CD4-positive, alpha-beta T cell treated with Interleukin-10 for 1 hour (primary cell): ENCODE data around the gene ZBTB7C.

Experiments
- DNase-seq: peaks from one replicate; pipeline ENCODE4 v3.0.0-alpha.2; 2020

The ZBTB7C gene

DNA sequence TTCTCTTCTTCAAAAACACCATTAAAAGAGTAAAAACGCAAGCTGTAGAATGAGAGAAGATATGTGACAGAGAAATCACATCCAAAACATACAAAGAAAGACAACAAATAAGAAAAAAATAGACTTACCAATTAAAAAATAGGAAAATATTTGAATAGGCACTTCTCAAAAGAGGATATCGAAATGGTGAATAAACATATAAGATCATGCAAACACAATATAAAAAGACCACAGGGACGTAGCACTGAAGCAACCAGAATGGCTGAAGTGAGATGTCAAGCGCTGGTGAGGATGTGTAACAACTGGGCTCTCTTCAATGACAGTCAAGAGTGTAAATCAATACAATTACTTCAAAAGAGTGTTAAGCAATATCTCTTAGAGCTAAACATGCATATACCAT, 202.3 kb downstream of the ZBTB7C start:
- no peak for DNase-seq

GRCh38 chr18:48203961-48204666, 205.1 kb downstream of the ZBTB7C start:
- DNase-seq, result no peak

DNA sequence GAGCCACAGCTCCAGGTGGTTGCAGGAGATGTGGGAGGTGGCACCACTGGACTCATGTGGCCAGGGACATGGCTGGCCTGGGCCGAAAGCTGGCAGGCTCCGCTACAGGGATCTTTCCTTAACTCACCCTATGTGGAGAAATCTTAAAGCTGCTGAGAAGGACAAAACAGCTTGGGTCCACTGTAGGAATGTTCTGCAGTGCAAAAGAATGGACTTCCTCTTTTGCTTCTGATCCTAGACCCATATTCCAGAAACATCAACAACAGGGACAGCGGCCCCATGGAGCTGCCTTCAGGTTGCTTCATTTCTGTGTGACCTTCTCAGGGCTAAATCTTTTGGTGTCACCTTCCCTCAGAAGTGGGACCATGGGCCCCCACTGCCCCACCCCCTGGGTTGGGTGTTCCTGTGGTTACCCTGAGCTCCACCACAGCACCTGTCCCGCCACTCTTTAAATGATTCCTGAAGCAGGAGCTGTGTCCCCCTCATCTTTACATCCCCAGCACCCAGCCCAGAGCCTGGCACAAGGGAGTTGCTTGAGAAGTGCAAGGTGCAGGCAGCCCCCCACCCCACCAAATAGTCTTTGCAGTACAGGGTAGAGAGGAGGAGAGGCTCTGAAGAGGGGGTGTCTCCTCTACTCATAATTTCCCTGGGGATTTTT, 205.8 kb downstream of the ZBTB7C start:
- DNase-seq, result no peak

DNA sequence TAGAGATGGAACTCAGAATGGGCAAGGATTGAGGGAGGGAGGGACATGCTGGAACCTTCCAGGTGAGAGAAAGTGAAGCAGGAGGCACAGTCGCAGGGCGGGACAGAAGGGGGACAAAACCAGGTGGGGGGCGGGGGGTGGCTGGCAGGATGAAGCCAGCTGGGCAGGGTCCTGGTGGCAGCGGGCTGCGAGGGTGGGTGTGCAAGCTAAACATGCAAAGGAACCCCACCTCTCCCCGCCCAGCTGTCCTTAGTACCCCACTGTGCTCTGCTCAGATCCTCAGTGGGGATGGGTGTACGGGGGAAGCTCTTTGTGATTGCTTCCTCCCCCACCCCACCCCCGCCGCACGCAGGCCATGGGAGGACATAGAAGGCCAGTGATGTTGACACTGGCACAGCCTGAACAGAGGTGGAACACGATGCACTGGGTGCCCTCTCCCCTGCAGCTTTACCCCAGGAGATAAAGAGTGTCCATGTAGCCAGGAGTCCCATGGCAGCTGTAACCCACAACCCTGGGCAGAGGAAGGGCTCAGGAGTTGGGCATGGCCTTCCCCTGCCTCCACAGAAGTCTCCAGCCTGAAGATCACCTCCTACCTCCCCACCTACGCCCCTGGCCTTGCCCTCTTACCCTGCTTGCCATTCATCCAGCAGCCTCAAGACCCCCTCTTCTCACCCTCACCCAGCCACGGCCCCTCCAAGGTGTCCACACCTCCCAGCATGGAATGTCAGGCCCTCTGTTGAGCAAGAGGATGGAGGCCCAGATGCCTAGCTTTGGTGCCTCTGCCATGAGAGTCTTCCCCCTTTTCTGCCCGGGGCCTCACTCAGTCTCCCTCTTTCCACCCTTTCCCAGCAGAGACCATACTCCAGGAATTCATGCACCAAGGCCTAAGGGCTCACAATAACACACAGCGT, 206.6 kb downstream of the ZBTB7C start:
- no peak for DNase-seq

GRCh38 chr18:48202006-48202348, 207.2 kb downstream of the ZBTB7C start:
- no peak for DNase-seq

DNA sequence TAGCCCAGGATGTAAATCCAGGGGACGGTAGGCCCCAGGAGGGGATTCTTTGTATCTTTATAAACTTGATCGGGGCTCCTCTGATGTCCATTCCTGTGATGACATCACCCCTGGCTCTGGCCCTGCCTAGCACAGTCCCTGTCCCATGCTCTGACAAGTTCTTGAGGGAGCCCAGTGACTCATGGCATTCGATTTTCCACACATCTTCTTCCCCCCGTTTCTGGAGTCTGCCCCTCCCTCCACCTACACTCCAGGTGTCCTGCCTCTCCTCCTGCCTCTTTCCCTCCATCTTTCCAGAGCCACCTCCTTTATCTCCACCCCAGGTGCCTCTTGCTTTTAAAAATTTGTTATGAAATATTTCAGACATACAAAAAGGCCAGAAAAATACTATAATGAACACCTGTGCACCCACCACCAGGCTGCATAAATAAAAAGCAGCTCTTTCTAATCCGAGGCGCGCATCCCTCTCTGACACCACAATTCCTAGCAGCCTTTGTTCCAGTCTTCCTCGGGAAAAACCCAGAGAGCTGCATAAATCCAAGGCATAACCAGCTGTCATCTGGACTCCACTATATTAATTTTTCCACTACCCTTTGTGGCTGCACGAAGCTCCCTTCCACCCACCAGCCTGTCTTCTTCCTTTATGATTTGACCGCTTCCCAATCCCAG, 207.7 kb downstream of the ZBTB7C start:
- no peak for DNase-seq

- no peak for DNase-seq
Observed at GRCh38 chr18:48200631-48201336, 208.4 kb downstream of the ZBTB7C start.

DNA sequence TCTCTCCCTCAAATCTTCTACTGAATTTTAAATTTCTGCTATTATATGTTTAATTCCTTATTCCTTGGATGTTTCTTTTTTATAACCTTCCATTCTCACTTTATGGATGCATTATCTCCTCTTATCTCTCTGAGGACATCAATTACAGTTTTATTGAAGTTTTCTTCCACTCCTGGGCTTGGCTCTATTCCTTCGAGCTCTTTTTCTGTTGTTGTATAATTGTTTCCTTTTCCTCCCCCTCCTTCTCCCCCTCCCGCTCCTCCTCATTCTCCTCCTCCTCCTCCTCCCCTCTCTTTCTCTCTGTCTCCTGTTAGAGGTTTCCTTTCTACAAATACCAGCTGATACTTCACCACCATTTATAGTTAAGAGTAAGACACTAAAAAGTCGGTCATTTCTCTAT, 209.8 kb downstream of the ZBTB7C start:
- DNase-seq, result no peak

GRCh38 chr18:48197819-48198218, 211.4 kb downstream of the ZBTB7C start:
- DNase-seq, result no peak

GRCh38 chr18:48195787-48196186, 213.4 kb downstream of the ZBTB7C start:
- DNase-seq, result no peak

DNA sequence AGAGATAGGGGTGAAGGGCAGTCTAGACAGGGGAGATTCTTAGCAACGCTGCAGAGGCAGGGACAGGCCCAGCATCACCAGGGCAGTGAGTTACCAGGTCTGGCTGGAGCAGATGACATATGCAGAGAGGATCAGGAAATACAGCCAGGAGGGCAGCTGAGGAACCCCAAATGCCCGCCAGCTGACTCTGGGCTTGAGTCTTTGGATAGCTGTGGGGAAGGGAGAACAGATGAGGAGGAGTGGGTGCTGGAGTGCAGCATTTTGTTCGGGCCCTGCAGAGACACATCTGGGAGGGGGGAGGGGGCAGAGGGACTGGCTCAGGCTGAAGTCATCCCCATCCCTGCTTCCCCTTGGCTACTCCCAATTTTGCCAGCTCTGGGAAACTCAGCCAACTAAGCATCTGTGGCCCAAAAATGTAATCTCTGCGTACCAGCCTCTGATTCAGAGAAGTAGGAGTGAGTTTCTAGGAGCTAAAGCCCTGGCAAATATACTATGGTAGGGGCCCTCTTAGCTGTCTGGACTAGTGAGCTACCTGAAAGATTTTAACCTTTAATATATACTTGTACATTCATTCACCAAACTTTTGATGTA, 214.5 kb downstream of the ZBTB7C start:
- no peak for DNase-seq

DNA sequence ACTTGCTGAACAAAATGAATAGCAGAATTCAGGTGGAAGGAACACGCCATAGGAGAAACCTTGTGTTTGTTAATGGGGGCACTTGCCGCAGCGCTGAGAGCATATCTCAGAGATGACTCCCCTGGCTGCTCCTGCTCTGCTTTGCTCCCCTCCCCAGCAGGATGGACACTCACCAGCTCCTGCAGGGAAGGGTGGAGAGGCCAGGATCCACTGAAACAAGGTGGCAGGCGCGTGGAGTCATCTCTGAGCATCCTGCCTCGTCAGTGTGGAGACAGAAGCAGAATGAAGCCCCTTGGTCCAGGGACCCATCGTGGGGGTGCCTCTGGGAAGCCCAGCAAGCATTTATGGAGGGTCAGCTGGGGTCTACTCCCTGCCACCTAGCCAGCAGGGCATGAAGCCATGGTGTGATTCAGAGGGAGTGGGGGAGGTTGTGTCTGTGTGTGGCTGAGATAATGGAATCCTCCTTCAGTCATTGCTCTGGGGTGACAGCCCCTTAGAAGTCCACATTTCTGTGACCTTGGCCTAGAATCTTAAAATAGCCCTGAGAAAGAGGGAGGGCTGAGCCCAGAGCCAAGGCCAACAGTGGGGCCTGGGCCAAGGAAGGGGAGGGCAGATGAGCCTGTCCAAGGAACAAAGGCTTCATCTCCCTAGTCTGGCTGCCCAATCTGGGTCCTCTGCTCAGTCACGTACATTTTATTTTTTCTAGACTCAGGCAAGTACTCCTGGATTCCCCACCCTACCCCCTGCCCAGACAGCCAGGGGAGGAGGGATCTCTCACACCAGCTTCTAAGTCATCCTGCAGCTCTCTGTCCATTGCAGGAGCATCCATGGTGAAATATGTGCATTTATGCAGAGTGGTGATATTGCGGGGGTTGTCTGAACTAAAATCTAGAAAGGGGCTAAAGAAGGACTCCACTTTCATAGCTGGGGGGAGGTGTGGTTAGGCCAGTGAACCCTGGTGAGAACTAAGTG, 215.4 kb downstream of the ZBTB7C start:
- no peak for DNase-seq

GRCh38 chr18:48192542-48192941, 216.6 kb downstream of the ZBTB7C start:
- DNase-seq, result no peak

GRCh38 chr18:48191494-48191893, 217.7 kb downstream of the ZBTB7C start:
- DNase-seq, result no peak

GRCh38 chr18:48190994-48191393, 218.2 kb downstream of the ZBTB7C start:
- DNase-seq, result no peak

GRCh38 chr18:48188609-48189008, 220.6 kb downstream of the ZBTB7C start:
- DNase-seq, result no peak

GRCh38 chr18:48186861-48187260, 222.3 kb downstream of the ZBTB7C start:
- DNase-seq, result no peak

DNA sequence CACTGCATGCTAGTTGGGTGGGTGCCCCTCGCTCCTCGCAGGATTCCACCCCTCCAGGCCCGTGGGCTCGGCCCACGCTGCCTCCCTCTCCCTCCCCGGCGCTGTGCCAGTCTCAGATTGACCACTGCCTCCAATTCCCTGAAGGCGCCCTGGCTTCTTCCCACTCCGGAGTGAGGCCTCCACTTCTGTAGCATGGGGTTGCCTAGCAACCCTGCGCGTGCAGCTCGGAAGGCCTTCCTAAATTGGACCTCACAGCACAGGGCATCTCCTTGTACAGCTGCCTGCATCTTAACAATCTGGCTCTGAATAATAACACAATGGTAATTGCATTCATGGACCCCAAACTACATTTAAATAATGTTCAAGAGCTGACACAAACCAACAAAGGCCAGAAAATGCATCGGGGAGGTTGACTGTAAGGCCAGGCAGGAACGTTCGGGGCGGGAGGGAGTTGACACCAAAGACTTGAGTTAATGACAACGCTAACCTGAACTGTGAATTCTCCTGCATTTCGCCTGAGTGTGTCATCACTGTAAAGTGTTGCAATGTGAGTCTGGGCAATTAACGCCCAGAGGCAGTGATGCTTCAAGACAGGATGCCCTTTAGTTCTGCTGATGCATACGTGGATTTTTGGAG, 222.9 kb downstream of the ZBTB7C start:
- DNase-seq, result no peak

GRCh38 chr18:48184118-48184517, 225.1 kb downstream of the ZBTB7C start:
- no peak for DNase-seq

- no peak for DNase-seq
Observed at GRCh38 chr18:48183613-48184012, 225.6 kb downstream of the ZBTB7C start.
